NOMO-1 treated with DMSO at 0.1 percent for 48 hours (cell line): ENCODE data around the gene CHURC1.
"Not testable (repeated sequence)": the region's sequence is repeated elsewhere in the genome, so short reads cannot be mapped to it uniquely, and the experiment has no call there.

Source experiments
- DNase-seq: peaks from one replicate; lab custom pipeline; 2025; ENCODE audit not compliant: unreplicated experiment; lab: John Stamatoyannopoulos, UW

The CHURC1 gene

DNA sequence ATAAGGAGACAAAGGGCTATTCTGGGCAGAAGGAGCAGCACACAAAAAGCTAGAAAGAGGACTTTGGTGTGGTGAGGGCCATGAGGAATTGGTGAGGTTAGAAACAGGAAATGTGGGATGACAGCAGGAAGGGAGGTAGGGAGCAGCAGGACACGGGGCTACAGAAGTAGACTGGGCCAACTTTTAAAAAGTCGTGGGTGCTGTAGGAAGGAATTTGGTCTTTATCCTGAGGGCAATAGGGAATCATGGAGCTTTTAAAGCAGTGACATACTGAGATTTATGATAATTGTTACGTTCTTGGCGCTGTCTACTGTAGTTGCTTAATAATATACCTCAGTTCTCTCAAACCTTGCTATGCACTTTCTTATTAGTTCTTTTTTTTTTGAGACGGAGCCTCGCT is 8.2 kb upstream of the CHURC1 start:
- no peak for DNase-seq

DNA sequence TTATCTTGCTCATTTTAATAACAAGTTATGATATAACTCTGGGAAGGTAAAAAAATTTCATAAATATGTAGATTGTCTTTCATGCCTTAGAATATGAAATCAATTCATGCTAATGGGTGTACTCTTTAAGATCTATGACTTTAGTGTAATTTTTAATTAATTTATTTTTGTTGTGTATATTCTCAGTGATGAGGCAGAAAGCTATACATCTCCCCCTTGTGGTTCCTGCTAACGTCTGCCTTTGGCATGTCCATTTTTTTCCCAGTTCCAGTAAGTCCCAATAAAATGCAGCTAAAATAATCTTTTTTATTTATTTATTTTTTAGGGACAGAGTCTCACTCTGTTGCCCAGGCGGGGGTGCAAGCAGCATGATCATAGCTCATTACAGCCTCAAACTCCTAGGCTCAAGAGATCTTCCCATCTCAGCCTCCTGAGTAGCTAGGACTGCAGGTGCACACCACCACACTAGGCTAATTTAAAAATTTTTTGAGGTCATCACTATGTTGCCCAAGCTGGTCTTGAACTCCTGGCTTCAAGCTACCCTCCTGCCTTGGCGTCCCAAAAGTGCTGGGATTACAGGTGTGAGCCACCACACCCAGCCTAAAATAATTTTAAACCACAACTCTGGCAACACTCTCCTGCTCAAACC is 3.3 kb upstream of the CHURC1 start:
- no peak for DNase-seq

- no peak for DNase-seq
Measured at GRCh38 chr14:64912261-64912660, 2.0 kb upstream of the CHURC1 start.

- DNase-seq = not testable (repeated sequence)
Measured at GRCh38 chr14:64913477-64913876, 778 bp upstream of the CHURC1 start.

DNA sequence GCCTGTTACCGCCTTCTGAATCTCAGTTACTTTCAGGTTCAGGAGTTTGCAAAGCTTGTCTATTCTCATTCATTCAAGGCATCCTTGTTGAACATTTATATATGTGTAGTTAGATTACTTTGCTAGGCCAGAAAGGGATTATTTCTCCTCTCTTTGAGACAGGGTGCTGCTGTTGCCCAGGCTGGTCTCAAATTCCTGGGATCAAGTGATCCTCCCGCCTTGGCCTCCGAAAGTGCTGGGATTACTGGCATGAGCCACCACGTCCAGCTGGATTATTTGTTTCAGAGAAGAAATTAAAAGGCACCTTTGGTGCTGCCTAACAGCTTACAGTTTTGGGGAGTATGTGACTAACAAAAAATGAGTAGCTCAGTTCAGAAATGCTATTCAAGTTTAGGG is 772 bp downstream of the CHURC1 start:
- DNase-seq = no peak

DNA sequence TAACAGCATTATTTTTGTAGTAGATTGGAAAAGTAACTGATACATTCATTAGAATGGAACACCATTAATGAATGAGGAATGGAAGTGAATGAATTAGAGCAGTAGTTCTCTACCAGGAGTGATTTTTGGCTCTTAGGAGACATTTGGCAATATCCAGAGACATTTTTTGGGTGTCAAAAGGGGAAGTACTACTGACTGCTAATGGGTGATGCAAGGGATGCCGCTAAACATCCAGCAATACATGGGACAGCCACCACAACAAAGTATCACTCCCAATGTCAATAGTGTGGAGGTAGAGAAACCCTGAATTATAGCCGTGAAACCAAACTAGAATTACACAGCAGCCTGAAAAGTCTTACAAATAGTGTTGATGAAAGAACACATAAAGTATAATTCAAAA is 1.5 kb downstream of the CHURC1 start:
- DNase-seq = peak; percentile 56

DNA sequence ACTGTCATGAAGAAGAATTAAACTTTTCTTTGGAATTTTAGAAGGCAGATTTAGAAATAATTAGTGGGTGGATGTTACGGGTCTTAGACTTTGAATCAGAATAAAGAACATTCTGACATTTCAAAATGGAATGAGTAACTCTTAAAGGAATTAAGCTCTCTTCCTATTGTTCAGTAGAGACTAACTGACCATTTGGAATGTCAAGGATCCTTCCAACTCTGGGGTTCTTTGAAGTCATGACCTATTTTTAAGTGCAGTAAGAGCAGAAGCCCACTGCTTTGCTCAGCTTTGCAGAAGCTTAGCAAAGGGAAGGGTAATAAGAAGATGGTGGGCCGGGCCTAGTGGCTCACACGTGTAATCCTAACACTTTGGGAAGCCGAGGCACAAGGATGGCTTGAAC is 4.0 kb downstream of the CHURC1 start:
- DNase-seq = no peak

DNA sequence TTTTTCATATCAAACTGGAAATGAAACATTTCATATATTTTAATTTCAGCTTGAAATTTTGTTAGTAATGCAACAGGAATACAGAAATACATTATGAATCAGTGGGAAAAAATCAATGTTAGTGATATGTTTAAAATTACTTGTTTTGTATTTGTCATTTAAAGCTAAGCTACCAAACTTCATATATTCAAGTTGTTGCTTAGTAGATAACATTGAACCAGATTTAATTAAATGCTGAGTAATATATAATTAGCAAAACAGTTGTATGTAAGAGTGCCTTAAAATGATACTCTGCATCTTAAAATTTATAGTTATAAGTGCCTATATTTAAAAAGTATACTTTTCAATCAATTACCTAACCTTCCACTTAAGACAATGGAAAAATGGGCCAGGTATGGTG is 5.0 kb downstream of the CHURC1 start:
- no peak for DNase-seq

DNA sequence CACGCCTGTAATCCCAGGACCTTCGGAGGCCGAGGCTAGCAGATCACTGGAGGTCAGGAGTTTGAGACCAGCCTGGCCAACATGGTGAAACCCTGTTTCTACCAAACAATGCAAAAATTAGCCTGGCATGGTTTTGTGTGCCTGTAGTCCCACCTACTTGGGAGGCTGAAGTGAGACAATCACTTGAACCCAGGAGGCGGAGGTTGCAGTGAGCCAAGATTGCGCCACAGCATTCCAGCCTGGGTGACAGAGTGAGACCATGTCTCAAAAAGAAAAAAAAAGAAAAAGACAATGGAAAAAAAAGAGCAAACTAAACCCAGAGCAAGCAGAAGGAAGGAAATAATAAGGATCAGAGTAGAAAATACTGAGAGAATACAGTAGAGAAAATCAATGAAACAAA is 5.4 kb downstream of the CHURC1 start:
- DNase-seq = no peak

DNA sequence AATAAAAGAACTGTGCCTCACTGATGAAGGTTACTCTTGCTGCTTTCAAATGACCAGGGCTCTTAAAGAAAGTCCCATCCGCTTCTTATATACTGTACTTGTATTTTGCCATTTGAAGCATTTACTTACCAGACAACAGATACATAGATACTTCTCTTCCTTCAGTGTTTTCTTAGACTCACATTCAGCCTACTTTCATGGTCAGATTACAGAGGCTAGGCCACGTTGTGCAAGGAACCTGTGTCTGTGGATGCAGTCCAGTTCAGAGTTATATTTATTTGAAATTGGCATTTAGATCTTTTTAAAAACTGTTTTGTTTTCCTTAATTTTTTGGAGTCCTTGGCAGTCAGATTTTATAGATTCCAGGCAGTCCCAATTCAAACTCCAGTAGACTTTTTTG is 6.2 kb downstream of the CHURC1 start:
- no peak for DNase-seq

GRCh38 chr14:64923015-64923414 is 8.8 kb downstream of the CHURC1 start:
- no peak for DNase-seq

- no peak for DNase-seq
Measured at GRCh38 chr14:64926398-64926995, 12.2 kb downstream of the CHURC1 start.

GRCh38 chr14:64927031-64927430 is 12.8 kb downstream of the CHURC1 start:
- no peak for DNase-seq

DNA sequence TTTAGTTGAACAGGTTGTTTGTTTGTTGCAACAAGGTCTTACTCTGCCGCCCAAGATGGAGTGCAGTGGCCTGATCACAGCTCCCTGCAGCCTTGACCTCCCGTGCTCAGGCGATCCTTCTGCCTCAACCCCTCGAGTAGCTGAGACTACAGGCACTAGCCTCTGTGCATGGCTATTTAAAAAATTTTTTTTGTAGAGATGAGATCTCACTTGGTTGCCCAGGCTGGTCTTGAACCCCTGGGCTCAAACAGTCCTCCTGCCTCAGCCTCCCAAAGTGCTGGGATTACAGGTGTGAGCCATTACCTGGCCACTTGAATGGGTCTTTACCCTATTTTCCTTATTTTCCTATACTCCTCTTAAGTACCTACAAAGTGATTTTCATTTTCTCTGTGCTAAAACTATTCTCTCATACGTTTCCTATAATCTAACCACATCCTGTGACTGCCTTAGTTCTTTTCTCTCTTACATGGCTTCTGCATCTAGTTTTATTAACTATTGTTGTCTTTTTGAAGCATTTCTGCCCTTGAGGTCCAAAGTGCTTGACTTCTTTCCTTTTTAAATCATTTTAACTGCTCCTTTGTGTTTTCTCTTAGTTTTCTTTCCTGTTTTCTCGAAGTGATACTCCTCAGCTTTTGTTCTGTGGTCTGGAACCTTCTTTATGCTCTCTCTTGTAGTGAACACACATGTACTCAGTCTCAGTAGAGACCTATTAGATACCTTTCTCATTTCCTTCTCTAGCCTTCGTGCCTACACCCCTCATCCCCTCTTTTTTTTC is 14.2 kb downstream of the CHURC1 start:
- DNase-seq = no peak

- DNase-seq = no peak
Measured at GRCh38 chr14:64929014-64929359, 14.7 kb downstream of the CHURC1 start.

GRCh38 chr14:64930085-64930843 is 16.0 kb downstream of the CHURC1 start:
- no peak for DNase-seq

- DNase-seq = no peak
Measured at GRCh38 chr14:64931123-64931522, 16.9 kb downstream of the CHURC1 start.

- DNase-seq = no peak
Measured at GRCh38 chr14:64932231-64932630, 18.0 kb downstream of the CHURC1 start.

DNA sequence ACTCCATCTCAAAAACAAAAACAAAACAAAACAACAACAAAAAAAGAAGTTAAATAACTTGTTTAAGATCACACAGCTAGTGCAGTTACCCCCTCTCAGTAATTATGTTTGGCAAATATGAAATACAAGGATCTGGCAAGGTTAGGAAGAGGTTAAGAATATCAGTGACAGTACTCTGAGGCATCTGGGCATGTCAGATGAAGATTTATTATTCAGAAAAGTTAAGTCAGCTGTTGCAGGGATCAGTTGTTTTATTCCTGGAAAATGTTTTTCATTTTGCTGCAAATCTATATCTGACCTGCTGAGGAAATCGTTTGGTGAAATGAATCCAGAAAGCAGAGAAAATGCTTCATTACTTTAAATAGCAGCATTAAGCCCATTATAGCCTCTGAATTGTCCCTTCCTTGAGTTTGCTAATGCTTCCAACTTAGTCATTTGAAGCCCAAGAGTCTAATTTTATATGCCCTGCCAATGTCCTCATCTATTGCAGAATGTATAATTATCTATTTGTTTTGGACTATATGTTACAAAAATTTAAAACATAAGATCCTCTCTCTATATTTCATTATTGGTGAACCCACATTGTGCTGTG is 20.2 kb downstream of the CHURC1 start:
- DNase-seq = no peak

GRCh38 chr14:64935508-64935907 is 21.3 kb downstream of the CHURC1 start:
- DNase-seq = no peak

DNA sequence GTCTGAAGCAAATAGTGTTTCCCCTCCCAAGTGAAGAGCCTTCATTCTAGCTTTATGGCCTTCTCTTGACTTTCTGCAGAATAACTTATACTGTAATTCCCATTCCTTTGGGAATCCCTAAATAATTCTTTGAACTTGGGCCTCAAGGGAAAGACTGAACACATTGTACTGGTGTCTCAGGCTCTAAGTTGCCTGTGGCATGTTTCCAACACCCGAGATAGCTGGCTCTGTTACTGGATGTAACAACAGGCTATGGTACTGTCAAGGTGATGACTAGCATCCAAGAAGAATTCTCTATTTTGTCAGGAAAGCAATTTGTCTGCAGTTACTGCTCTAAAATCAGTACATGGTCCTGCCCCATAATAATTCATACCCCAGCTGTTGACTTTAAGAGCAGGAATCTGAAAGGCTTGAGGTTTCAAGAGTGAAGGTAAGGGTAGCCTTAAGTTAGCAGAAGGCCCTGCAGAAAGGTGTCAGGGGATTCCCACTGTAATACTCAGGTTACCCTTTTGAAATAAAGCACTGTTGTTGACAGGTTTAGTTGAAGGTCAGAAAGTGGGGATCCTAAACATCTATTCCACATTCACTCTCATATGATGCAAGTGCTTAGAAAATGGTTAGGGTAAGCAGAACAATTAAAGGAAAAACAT is 23.0 kb downstream of the CHURC1 start:
- no peak for DNase-seq
